ENCODE data around the gene DENND4C.
"Not testable (repeated sequence)": the region's sequence is repeated elsewhere in the genome, so short reads cannot be mapped to it uniquely, and the experiment has no call there.

The DENND4C gene

GRCh38 chr9:19239955-19240354, 9.5 kb downstream of the DENND4C start:
- TF ChIP-seq CTCF (IDR thresholded peaks at IDR 0.05; ENCODE audit: insufficient read depth, missing control alignments) = no peak
- FAIRE-seq (no peak), DNase-seq (ENCODE audit: insufficient read length, low spot score) (no peak)

- no peak for TF ChIP-seq CTCF (IDR thresholded peaks at IDR 0.05; ENCODE audit: insufficient read depth, missing control alignments)
- no peak for FAIRE-seq
- no peak for DNase-seq (ENCODE audit: insufficient read length, low spot score)
These were observed 11.2 kb downstream of the DENND4C start for GRCh38 chr9:19241728-19242127.

DNA sequence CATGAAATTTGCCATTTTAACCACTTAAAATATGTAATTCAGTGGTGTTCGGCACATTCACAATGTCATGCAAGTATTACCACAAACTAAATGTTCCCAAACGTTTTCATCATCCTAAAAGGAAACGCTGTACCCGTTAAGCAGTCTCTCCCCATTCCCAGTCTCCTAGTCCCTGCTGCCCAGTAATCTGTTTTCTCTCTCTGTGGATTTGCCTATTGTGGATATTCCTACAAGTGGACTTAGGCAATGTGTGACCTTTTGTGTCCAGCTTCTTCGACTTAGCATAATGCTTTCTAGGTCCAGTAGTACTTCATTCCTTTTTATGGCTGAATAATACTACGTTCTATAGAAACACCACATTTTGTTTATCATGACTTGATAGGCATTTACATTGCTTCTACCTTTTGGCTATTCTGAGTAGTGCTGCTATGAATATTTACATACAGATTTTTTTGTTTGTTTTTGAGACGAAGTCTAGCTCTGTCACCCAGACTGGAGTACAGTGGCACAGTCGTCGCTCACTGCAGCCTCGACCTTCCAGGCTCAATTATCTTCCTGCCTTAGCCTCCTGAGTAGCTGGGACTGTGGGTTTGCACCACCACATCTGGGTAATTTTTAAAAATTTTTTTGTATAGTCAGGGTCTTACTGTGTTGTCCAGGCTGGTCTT, 13.0 kb downstream of the DENND4C start:
- DNase-seq (ENCODE audit: insufficient read length, low spot score) (no peak), FAIRE-seq (no peak)
- TF ChIP-seq CTCF (IDR thresholded peaks at IDR 0.05; ENCODE audit: insufficient read depth, missing control alignments) = no peak

DNA sequence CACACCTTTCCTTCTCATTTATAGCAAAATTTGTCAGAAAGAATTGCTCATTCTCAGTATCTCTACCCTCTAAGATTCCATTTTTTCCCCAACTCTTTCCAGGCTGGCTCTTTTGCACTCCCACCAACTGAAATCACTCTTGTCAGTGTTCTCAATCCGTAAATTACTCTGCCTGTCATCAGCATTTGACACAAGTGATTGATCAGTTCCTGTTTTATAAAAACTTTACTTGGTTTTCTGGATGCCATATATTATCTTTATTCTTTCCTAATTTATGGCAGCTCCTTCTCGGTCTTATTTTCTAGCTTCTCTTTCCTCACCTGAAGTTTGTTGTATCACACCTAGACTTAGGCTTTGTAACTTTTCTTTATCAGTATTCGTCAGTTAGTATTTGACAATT, 16.4 kb downstream of the DENND4C start:
- FAIRE-seq = no peak
- TF ChIP-seq CTCF (IDR thresholded peaks at IDR 0.05; ENCODE audit: insufficient read depth, missing control alignments) = no peak
- no peak for DNase-seq (ENCODE audit: insufficient read length, low spot score)

DNA sequence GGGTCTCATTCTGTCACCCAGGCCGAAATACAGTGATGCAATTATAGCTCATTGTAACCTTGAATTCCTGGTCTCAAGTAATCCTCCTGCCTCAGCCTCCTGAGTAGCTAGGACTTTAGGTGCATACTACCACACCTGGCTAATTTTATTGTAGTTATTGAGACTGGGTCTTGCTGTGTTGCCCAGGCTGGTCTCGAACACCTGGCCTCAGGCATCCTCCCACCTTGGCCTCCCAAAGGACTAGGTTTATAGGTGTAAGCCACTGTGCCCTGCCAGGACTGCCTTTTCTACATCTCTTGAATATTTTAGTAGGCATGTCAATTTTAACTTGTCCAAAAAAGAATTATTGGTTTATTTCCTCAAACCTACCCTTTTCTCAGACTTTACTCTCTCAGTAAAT, 16.9 kb downstream of the DENND4C start:
- FAIRE-seq (no peak), DNase-seq (ENCODE audit: insufficient read length, low spot score) (no peak)
- no peak for TF ChIP-seq CTCF (IDR thresholded peaks at IDR 0.05; ENCODE audit: insufficient read depth, missing control alignments)

GRCh38 chr9:19250346-19250745, 19.9 kb downstream of the DENND4C start:
- not testable (repeated sequence) for FAIRE-seq; DNase-seq (ENCODE audit: insufficient read length, low spot score)

DNA sequence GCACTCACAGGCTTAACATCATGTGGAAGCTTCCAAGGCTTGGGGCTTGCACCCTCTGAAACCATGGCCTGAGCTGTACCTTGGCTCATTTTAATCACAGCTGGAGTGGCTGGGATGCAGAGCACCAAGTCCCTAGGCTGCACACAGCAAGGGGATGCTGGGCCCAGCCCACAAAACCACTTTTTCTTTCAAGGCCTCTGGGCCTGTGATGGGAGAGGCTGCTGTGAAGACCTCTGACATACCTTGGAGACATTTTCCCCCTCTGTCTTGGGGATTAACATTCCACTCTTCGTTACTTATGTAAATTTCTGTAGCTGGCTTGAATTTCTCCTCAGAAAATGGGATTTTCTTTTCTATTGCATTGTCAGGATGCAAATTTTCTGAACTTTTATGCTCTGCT, 20.7 kb downstream of the DENND4C start:
- FAIRE-seq; DNase-seq (ENCODE audit: insufficient read length, low spot score): not testable (repeated sequence)

DNA sequence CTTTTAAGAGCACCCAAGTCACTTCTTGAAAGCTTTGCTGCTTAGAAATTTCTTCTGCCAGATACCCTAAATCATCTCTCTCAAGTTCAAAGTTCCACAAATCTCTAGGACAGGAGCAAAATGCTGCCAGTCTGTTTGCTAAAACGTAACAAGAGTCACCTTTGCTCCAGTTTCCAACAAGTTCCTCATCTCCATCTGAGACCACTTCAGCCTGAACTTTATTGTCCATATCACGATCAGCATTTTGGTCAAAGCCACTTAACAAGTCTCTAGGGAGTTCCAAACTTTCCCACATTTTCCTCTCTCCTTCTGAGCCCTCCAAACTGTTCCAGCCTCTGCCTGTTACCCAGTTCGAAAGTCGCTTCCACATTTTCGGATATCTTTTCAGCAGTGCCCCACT, 21.1 kb downstream of the DENND4C start:
- DNase-seq (ENCODE audit: insufficient read length, low spot score); FAIRE-seq: not testable (repeated sequence)

DNA sequence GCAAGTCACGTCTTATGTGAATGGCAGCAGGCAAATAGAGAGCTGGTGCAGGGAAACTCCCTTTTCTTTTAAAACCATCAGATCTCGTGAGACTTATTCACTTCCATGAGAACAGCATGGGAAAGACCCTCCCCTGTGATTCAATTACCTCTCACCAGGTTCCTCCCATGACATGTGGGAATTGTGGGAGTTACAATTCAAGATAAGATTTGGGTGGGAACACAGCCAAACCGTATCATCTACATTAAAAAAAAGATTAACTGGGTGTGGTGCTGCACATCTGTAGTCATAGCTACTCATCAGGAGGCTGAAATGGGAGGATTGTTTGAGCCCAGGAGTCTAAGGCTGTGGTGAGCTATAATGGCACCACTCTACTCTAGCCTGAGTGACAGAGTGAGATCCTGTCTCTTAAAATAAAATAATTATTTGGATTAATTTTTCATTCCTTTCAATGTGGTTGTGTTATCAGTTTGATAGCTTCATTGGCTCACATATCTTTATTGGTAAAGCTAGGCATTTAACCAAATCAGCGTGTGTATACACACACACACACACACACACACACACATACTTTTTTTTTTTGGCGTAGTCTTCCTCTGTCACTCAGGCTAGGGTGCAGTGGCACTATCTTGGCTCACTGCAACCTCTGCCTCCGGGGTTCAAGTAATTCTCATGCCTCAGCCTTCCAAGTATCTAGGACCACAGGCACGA, 21.8 kb downstream of the DENND4C start:
- FAIRE-seq (no peak), DNase-seq (ENCODE audit: insufficient read length, low spot score) (no peak)
- TF ChIP-seq CTCF (IDR thresholded peaks at IDR 0.05; ENCODE audit: insufficient read depth, missing control alignments) = no peak

Data from D721Med (cell line).